ENCODE data around the gene LY6G6F. TPM values are rescaled to one million over a fixed set of nuclear protein-coding genes. Genes with fewer than 3 reads are reported as not detected.

Gene LY6G6F
- total and polyA plus RNA-seq, 2 of the 13 experiments (the other 11 are each of a cell fraction or from before 2014, with no cell fraction given): not detected

DNA sequence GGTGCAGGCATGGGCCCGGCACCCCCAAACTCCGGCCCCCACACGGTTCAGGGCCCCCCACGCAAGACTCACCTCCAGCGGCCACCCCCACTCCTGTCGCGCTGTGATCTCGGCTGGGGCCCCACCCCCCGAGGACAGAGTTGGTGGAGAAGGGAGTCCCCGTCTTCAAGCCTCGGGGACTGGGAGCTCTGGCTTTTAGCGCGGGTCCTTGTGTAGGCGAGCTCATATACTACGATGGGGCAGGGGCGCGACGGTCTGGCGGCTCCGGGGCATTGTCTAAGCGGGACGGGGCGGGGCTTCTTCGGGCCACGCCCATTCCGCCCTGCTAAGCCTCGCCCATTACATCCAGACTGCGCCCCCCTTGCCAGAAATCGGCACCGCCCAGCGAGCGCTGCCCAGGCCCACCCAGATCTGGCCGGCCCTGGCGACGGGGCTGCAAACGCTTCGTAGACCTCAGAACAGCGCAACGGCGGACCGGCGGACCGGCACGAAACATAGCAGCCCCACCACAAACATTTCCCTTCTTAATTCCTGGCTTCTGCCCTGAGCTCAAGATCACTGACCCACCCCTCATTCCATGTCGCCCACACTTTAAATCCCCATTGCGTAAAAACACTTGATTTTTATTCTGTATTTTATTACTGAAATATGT is 23.4 kb downstream of the LY6G6F start (continued):
- TF ChIP-seq, protein P1, sequence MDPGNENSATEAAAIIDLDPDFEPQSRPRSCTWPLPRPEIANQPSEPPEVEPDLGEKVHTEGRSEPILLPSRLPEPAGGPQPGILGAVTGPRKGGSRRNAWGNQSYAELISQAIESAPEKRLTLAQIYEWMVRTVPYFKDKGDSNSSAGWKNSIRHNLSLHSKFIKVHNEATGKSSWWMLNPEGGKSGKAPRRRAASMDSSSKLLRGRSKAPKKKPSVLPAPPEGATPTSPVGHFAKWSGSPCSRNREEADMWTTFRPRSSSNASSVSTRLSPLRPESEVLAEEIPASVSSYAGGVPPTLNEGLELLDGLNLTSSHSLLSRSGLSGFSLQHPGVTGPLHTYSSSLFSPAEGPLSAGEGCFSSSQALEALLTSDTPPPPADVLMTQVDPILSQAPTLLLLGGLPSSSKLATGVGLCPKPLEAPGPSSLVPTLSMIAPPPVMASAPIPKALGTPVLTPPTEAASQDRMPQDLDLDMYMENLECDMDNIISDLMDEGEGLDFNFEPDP (CRISPR knock-in tag; conservative IDR thresholded peaks at IDR 0.05): no peak
- peak; percentile 78; the same call in 1 of the 2 replicates for TF ChIP-seq ARNT2 (CRISPR knock-in tag; IDR thresholded peaks at IDR 0.05; ENCODE audit: low read depth)
- peak; percentile 100 for TF ChIP-seq TAF15 (IDR thresholded peaks at IDR 0.05; ENCODE audit: low read depth, low read length, poor library complexity, severe bottlenecking)
- peak; percentile 59; the same call in 1 of the 2 replicates for TF ChIP-seq GABPB1 (CRISPR knock-in tag; IDR thresholded peaks at IDR 0.05)
- no peak; the same call in 1 of the 2 replicates for TF ChIP-seq NFYC (CRISPR knock-in tag; IDR thresholded peaks at IDR 0.05)
- no peak for TF ChIP-seq PHF5A (CRISPR knock-in tag; IDR thresholded peaks at IDR 0.05; ENCODE audit: low read depth, unreplicated experiment)
- no peak for TF ChIP-seq FOXK2 (IDR thresholded peaks at IDR 0.05)
- TF ChIP-seq, protein P2, sequence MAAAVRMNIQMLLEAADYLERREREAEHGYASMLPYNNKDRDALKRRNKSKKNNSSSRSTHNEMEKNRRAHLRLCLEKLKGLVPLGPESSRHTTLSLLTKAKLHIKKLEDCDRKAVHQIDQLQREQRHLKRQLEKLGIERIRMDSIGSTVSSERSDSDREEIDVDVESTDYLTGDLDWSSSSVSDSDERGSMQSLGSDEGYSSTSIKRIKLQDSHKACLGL (CRISPR knock-in tag; IDR thresholded peaks at IDR 0.05): peak; percentile 25; the same call in 1 of the 2 replicates
- TF ChIP-seq, protein P3, sequence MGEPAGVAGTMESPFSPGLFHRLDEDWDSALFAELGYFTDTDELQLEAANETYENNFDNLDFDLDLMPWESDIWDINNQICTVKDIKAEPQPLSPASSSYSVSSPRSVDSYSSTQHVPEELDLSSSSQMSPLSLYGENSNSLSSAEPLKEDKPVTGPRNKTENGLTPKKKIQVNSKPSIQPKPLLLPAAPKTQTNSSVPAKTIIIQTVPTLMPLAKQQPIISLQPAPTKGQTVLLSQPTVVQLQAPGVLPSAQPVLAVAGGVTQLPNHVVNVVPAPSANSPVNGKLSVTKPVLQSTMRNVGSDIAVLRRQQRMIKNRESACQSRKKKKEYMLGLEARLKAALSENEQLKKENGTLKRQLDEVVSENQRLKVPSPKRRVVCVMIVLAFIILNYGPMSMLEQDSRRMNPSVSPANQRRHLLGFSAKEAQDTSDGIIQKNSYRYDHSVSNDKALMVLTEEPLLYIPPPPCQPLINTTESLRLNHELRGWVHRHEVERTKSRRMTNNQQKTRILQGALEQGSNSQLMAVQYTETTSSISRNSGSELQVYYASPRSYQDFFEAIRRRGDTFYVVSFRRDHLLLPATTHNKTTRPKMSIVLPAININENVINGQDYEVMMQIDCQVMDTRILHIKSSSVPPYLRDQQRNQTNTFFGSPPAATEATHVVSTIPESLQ (CRISPR knock-in tag; conservative IDR thresholded peaks at IDR 0.05): no peak
- TF ChIP-seq TAF1 (CRISPR knock-in tag; IDR thresholded peaks at IDR 0.05): peak; percentile 1
- TF ChIP-seq ZNF274 (CRISPR knock-in tag; IDR thresholded peaks at IDR 0.05): peak; percentile 69
- TF ChIP-seq FIP1L1 (IDR thresholded peaks at IDR 0.05; ENCODE audit: borderline replicate concordance, insufficient read depth, low read depth, low read length): peak; percentile 99; the same call in 1 of the 2 replicates
- no peak for TF ChIP-seq KMT2B (CRISPR knock-in tag; IDR thresholded peaks at IDR 0.05)
- peak; percentile 60; the same call in 1 of the 2 replicates for TF ChIP-seq ZBTB7A (CRISPR knock-in tag; IDR thresholded peaks at IDR 0.05)
- peak; percentile 42; the same call in 1 of the 2 replicates for TF ChIP-seq ZNF331 (CRISPR knock-in tag; IDR thresholded peaks at IDR 0.05)
- peak; percentile 55; the same call in 1 of the 2 replicates for TF ChIP-seq NFKBIZ (CRISPR knock-in tag; IDR thresholded peaks at IDR 0.05)
- TF ChIP-seq SPEN (CRISPR knock-in tag; IDR thresholded peaks at IDR 0.05; ENCODE audit: low read depth): no peak
- TF ChIP-seq ZNF549 (CRISPR knock-in tag; IDR thresholded peaks at IDR 0.05): 0 out of 2 replicates have a peak, but pooled peaks have one; percentile 17
- no peak; the same call in 1 of the 2 replicates for TF ChIP-seq KLF12 (CRISPR knock-in tag; IDR thresholded peaks at IDR 0.05; ENCODE audit: borderline replicate concordance)
- peak; percentile 79 for TF ChIP-seq NCOR1 (IDR thresholded peaks at IDR 0.05; ENCODE audit: borderline replicate concordance, low read length)
- TF ChIP-seq RAD21 (CRISPR knock-in tag; IDR thresholded peaks at IDR 0.05): peak; percentile 20; the same call in 1 of the 2 replicates
- TF ChIP-seq ZFY (CRISPR knock-in tag; IDR thresholded peaks at IDR 0.05): no peak
- TF ChIP-seq, protein P4, sequence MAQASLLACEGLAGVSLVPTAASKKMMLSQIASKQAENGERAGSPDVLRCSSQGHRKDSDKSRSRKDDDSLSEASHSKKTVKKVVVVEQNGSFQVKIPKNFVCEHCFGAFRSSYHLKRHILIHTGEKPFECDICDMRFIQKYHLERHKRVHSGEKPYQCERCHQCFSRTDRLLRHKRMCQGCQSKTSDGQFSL (CRISPR knock-in tag; IDR thresholded peaks at IDR 0.05): 0 out of 2 replicates have a peak, but pooled peaks have one; percentile 17
- peak; percentile 42; the same call in 1 of the 2 replicates for TF ChIP-seq SP4 (CRISPR knock-in tag; IDR thresholded peaks at IDR 0.05)
